H9 (cell line): ENCODE measurements around the gene MEDAG. TPM values are rescaled to one million over a fixed set of nuclear protein-coding genes. Genes with fewer than 3 reads are reported as not detected.

Experiments
- DNase-seq: peaks from one replicate; pipeline ENCODE4 v3.0.0-alpha.2; 2017
- H2AFZ ChIP-seq: one replicate; pipeline ENCODE4 v1.6.1; 2013; ENCODE audit warnings: mild to moderate bottlenecking, low read length, control low read depth, moderate library complexity
- H2AK5ac ChIP-seq: 2 replicates; pipeline ENCODE4 v1.6.1; 2013; ENCODE audit warnings: low read length, control low read depth, mixed read lengths; ENCODE audit not compliant: insufficient read length
- H2BK120ac ChIP-seq: one replicate; pipeline ENCODE4 v1.6.1; 2013; ENCODE audit warnings: low read depth, mild to moderate bottlenecking, low read length, control low read depth, inconsistent platforms; ENCODE audit not compliant: poor library complexity, severe bottlenecking
- H2BK12ac ChIP-seq: 2 replicates; pipeline ENCODE4 v1.6.1; 2013; ENCODE audit warnings: low read length, control low read depth, mixed read lengths, low read depth; ENCODE audit not compliant: insufficient read length
- H2BK15ac ChIP-seq: 2 replicates; pipeline ENCODE4 v1.6.1; 2013; ENCODE audit warnings: low read depth, low read length, control low read depth
- H2BK20ac ChIP-seq: one replicate; pipeline ENCODE4 v1.6.1; 2013; ENCODE audit warnings: low read depth, mild to moderate bottlenecking, low read length, control low read depth, inconsistent platforms; ENCODE audit not compliant: poor library complexity, severe bottlenecking
- H2BK5ac ChIP-seq: 2 replicates; pipeline ENCODE4 v1.6.1; 2013; ENCODE audit warnings: low read length, control low read depth, mixed read lengths; ENCODE audit not compliant: insufficient read length
- H3K14ac ChIP-seq: 2 replicates; pipeline ENCODE4 v1.6.1; 2013; ENCODE audit warnings: low read length, control low read depth; ENCODE audit not compliant: insufficient read depth
- H3K18ac ChIP-seq: 2 replicates; pipeline ENCODE4 v1.6.1; 2013; ENCODE audit warnings: low read depth, mild to moderate bottlenecking, mixed read lengths, low read length, control low read depth; ENCODE audit not compliant: insufficient read length
- H3K23ac ChIP-seq: 2 replicates; pipeline ENCODE4 v1.6.1; 2013; ENCODE audit warnings: low read length, control low read depth, mixed read lengths, low read depth; ENCODE audit not compliant: insufficient read length
- H3K23me2 ChIP-seq: 2 replicates; pipeline ENCODE4 v1.6.1; 2013; ENCODE audit warnings: low read depth, mild to moderate bottlenecking, mixed read lengths, low read length, control low read depth; ENCODE audit not compliant: insufficient read length, poor library complexity, severe bottlenecking
- H3K27ac ChIP-seq: 2 replicates; pipeline ENCODE4 v1.5.1; 2013; ENCODE audit warnings: low read length, control low read depth, mixed read lengths, low read depth; ENCODE audit not compliant: insufficient read length
- H3K27me3 ChIP-seq: 2 replicates; pipeline ENCODE4 v1.6.1; 2013; ENCODE audit warnings: low read length, control low read depth, inconsistent platforms; ENCODE audit not compliant: insufficient read depth
- H3K4ac ChIP-seq: 2 replicates; pipeline ENCODE4 v1.6.1; 2013; ENCODE audit warnings: low read depth, mild to moderate bottlenecking, control low read depth, inconsistent platforms, low read length, moderate library complexity
- H3K4me1 ChIP-seq: 2 replicates; pipeline ENCODE4 v1.6.1; 2013; ENCODE audit warnings: low read length, control low read depth, inconsistent platforms; ENCODE audit not compliant: insufficient read depth
- H3K4me2 ChIP-seq: 2 replicates; pipeline ENCODE4 v1.6.1; 2013; ENCODE audit warnings: low read length, control low read depth, mixed read lengths; ENCODE audit not compliant: insufficient read length, insufficient read depth
- H3K56ac ChIP-seq: 2 replicates; pipeline ENCODE4 v1.6.1; 2013; ENCODE audit warnings: low read depth, mild to moderate bottlenecking, mixed read lengths, low read length, control low read depth; ENCODE audit not compliant: insufficient read length
- H3K79me1 ChIP-seq: 2 replicates; pipeline ENCODE4 v1.6.1; 2013; ENCODE audit warnings: low read depth, mild to moderate bottlenecking, moderate library complexity, low read length, control low read depth, inconsistent platforms; ENCODE audit not compliant: insufficient read depth, poor library complexity, severe bottlenecking
- H3K79me2 ChIP-seq: 2 replicates; pipeline ENCODE4 v1.6.1; 2013; ENCODE audit warnings: low read length, control low read depth, inconsistent platforms; ENCODE audit not compliant: insufficient read depth
- H3K9ac ChIP-seq: 2 replicates; pipeline ENCODE4 v1.6.1; 2013; ENCODE audit warnings: low read length, control low read depth, mixed read lengths; ENCODE audit not compliant: insufficient read length; ENCODE audit errors: extremely low read depth
- H3K9me3 ChIP-seq: one replicate; pipeline ENCODE4 v1.6.1; 2013; ENCODE audit warnings: low read depth, low read length, inconsistent platforms; ENCODE audit not compliant: control insufficient read depth
- H3T11ph ChIP-seq: one replicate; pipeline ENCODE4 v1.6.1; 2013; ENCODE audit warnings: mild to moderate bottlenecking, low read length, control low read depth, inconsistent platforms
- H4K20me1 ChIP-seq: one replicate; pipeline ENCODE4 v1.6.1; 2013; ENCODE audit not compliant: control insufficient read depth, insufficient read length, insufficient read depth
- H4K5ac ChIP-seq: 2 replicates; pipeline ENCODE4 v1.6.1; 2013; ENCODE audit warnings: low read depth, mild to moderate bottlenecking, mixed read lengths, low read length, control low read depth; ENCODE audit not compliant: insufficient read length
- H4K8ac ChIP-seq: replicated peaks from 2 replicates; pipeline ENCODE4 v1.6.1; 2013; ENCODE audit warnings: low read length, control low read depth, mixed read lengths, low read depth; ENCODE audit not compliant: insufficient read length
- H4K91ac ChIP-seq: 2 replicates; pipeline ENCODE4 v1.6.1; 2013; ENCODE audit warnings: low read depth, mild to moderate bottlenecking, moderate library complexity, mixed read lengths, low read length, control low read depth; ENCODE audit not compliant: insufficient read length
- H3K27ac Mint-ChIP-seq, 3 experiments: 2 replicates in 2 of 3; 3 replicates in 1 of 3; pipeline ENCODE4 v1.8.0; 2020 to 2021; ENCODE audit warnings: mixed read lengths in 3 of 3, mild to moderate bottlenecking in 1 of 3, moderate library complexity in 1 of 3
- H3K27me3 Mint-ChIP-seq: 2 replicates; pipeline ENCODE4 v1.8.0; 2021; ENCODE audit warnings: low read depth, mild to moderate bottlenecking, moderate library complexity, mixed read lengths
- H3K36me3 Mint-ChIP-seq, 3 experiments: 2 replicates in 2 of 3; 3 replicates in 1 of 3; pipeline ENCODE4 v1.8.0; 2020 to 2021; ENCODE audit warnings: low read depth in 3 of 3, mixed read lengths in 3 of 3; ENCODE audit not compliant: insufficient read depth in 1 of 3
- H3K4me1 Mint-ChIP-seq, 2 experiments: 2 replicates each; pipeline ENCODE4 v1.8.0; 2020; ENCODE audit warnings: mixed read lengths in 2 of 2
- H3K4me3 Mint-ChIP-seq, 2 experiments: 2 replicates in 1 of 2; 3 replicates in 1 of 2; pipeline ENCODE4 v1.8.0; 2020 to 2021; ENCODE audit warnings: mild to moderate bottlenecking in 2 of 2, mixed read lengths in 2 of 2, moderate library complexity in 1 of 2
- H3K9me3 Mint-ChIP-seq, 2 experiments: 2 replicates in 1 of 2; 3 replicates in 1 of 2; pipeline ENCODE4 v1.8.0; 2020; ENCODE audit warnings: mild to moderate bottlenecking in 2 of 2, mixed read lengths in 2 of 2, moderate library complexity in 1 of 2
- CTCF ChIP-seq: fragments of 200-600 bp; sonication (generic); conservative IDR thresholded peaks from 3 replicates; pipeline ENCODE4 v1.8.0; 2021; ENCODE audit warnings: antibody characterized with exemption, mild to moderate bottlenecking
- WGBS: extraction: QIAGEN DNeasy Blood & Tissue Kit; methylation state at CpG from one replicate; pipeline ENCODE4 v1.1.7; 2013; ENCODE audit warnings: missing lambda C conversion rate, low lambda C conversion rate, mixed read lengths; ENCODE audit not compliant: insufficient read length; ENCODE audit errors: extremely low coverage; 5-methylcytosine and 5-hydroxymethylcytosine counted together
- total RNA-seq: library from RNA; stranded (reverse); gene quantifications from 2 replicates; pipeline ENCODE4 v1.2.1, GENCODE V29; 2021

MEDAG gene
- total RNA-seq, 1 experiment from 2014 or later, result 0.87 TPM

GRCh38 chr13:30910676-30911075 is 4.6 kb downstream of the MEDAG start:
- no peak for TF ChIP-seq CTCF
- Histone ChIP-seq H2BK120ac (no peak overlapping the region), H3K79me1 (no peaks in the 10 kb centered on the region), H3K56ac (no peak overlapping the region), H4K91ac (no peak overlapping the region), H3K18ac (no peak overlapping the region), H3K23ac (no peak overlapping the region), H2BK20ac (no peak overlapping the region), H3K4ac (no peak overlapping the region), H3K79me2 (no peaks in the 10 kb centered on the region), H3K27ac (no peak overlapping the region), H2BK5ac (no peak overlapping the region), H2AFZ (no peak overlapping the region), H3K4me2 (no peak overlapping the region), H3K9me3 (no peaks in the 10 kb centered on the region), H3K14ac (no peak overlapping the region), H4K20me1 (no peaks in the 10 kb centered on the region), H2AK5ac (no peak overlapping the region), H3T11ph (no peak overlapping the region), H2BK12ac (no peak overlapping the region), H3K9ac (no peak overlapping the region), H4K5ac (no peak overlapping the region), H3K4me1 (no peaks in the 10 kb centered on the region), H4K8ac (no peak overlapping the region), H2BK15ac (no peak overlapping the region), H3K23me2 (peaks cover 8% of the 10 kb centered on the region), H3K27me3 (peaks cover 8% of the 10 kb centered on the region; the same call in 1 of the 2 replicates)
- Mint-ChIP-seq H3K4me1 (peaks cover under 1 to 8% of the 10 kb centered on the region in 2 experiments), H3K36me3 (no peaks in the 10 kb centered on the region), H3K9me3 (no peaks in the 10 kb centered on the region), H3K27me3 (peaks cover 48% of the 10 kb centered on the region), H3K27ac (no peak overlapping the region), H3K4me3 (no peak overlapping the region)
- DNase-seq, result no peak
- no CpG with 5 or more reads among the region's 3 CpGs for WGBS
